Spleen (tissue), 7 donors: ENCODE results near the gene MAP3K5.

Experiments
- CTCF ChIP-seq, 11 experiments: fragments of 200-600 bp in 7 of 11; fragments of 450-650 bp in 4 of 11; sonication (generic) in 4 of 11; IDR thresholded peaks in 8 of 11; conservative IDR thresholded peaks in 3 of 11; 1 replicate in 7 of 11; 2 replicates in 4 of 11; pipeline versions ENCODE4 v1.4.0 to v1.8.0; 2016 to 2021; ENCODE audit warnings: antibody characterized with exemption in 11 of 11, inconsistent platforms in 4 of 11, mild to moderate bottlenecking in 1 of 11
- POLR2A ChIP-seq, 3 donors: fragments of 450-650 bp; IDR thresholded peaks; one replicate each; pipeline ENCODE4 v1.5.1; 2017; ENCODE audit warnings: antibody characterized with exemption in 3 of 3, mild to moderate bottlenecking in 1 of 3
- donor health status: DM: no; HTN: no; CAD: no; lungs with moderate emphysema.
- donor health status: DM: no; HTN: no; CAD: no.
- donor health status: DM: no; HTN: no; CAD: no.

- TF ChIP-seq POLR2A (IDR thresholded peaks at IDR 0.05) (no peak), CTCF (IDR thresholded peaks at IDR 0.05 in 8 of 11, conservative IDR thresholded peaks at IDR 0.05 in 3 of 11) (no peak)
These were observed 75.2 kb downstream of the MAP3K5 start for GRCh38 chr6:136716917-136717715.
